ENCODE measurements around the gene ZNF787. TPM values are rescaled to one million over a fixed set of nuclear protein-coding genes. Genes with fewer than 3 reads are reported as not detected.

The ZNF787 gene
- polyA plus RNA-seq, 3 donors, result 1.2 to 16.2 (median 1.8) TPM

DNA sequence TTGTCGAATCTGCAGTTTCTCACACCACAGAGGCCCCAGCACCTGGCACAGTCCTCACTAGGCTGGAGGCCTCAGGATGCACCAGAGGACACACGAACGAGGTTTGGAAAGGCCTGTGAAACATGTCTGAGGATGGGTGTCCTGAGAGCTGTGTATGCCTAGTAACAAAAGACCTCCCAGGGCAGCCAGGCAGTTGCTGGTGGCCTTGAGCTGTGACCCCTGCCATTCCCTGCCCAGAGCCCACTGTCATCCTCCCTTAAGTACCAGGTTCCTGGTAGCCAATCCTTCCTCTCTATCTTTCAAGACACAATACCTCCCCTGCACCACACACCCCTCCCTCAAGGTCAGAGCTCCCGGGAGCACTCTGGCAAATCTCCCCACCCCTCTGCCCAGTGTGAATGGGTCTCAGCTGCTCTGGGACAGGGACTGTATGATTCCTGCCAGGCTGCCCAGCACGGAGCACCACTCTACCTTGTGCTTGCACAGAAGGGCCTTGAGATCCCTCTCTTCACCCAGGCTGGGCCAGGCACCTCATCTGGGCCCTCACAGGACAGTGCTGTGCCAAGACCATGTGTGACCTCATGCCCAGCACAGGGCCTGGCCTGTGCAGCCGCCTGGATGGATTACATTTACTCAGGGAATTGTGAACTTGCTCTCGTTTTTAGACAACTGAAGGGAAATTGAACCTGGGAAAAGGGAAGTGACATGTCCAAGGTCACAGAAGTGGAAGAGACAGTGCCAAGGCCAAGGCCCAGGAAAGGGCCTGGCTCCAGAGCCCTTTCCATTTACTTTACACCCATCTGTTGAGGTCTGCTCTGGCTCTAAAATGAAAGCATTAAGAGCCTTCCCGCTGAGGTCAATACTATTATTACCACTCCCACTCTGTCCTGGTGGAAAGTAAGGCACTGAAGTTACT lies 2.2 kb downstream of the ZNF787 start:
- H3K4me1 Mint-ChIP-seq, result peaks cover 55% of the 10 kb centered on the region
- H3K36me3 Mint-ChIP-seq, result peaks cover 15 to 38% of the 10 kb centered on the region in 2 donors
- peaks cover 0 to 3% (median 0%) of the 10 kb centered on the region in 7 donors for H3K9me3 Mint-ChIP-seq
- peak overlapping the region; percentile 95 to 96 for H3K27ac ChIP-seq (ENCODE audit: low read depth in 1 of 2, low read length in 2 of 2)
- WGBS (ENCODE audit: insufficient coverage), result 38% methylated on average over 3 of the region's 8 CpGs
- H3K27me3 Mint-ChIP-seq (ENCODE audit: low read depth in 3 of 3), result no peaks in the 10 kb centered on the region
- no peaks in the 10 kb centered on the region for H3K9me3 ChIP-seq (replicated peaks in 1 of 2; ENCODE audit: control insufficient read depth in 1 of 2, insufficient read depth in 1 of 2, low read length in 2 of 2)
- H3K79me2 ChIP-seq (ENCODE audit: insufficient read depth, low read length), result peaks cover 64% of the 10 kb centered on the region
- TF ChIP-seq, protein P1, sequence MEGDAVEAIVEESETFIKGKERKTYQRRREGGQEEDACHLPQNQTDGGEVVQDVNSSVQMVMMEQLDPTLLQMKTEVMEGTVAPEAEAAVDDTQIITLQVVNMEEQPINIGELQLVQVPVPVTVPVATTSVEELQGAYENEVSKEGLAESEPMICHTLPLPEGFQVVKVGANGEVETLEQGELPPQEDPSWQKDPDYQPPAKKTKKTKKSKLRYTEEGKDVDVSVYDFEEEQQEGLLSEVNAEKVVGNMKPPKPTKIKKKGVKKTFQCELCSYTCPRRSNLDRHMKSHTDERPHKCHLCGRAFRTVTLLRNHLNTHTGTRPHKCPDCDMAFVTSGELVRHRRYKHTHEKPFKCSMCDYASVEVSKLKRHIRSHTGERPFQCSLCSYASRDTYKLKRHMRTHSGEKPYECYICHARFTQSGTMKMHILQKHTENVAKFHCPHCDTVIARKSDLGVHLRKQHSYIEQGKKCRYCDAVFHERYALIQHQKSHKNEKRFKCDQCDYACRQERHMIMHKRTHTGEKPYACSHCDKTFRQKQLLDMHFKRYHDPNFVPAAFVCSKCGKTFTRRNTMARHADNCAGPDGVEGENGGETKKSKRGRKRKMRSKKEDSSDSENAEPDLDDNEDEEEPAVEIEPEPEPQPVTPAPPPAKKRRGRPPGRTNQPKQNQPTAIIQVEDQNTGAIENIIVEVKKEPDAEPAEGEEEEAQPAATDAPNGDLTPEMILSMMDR (IDR thresholded peaks at IDR 0.05), result no peak
- H3K36me3 ChIP-seq (replicated peaks in 1 of 2; ENCODE audit: control insufficient read depth in 1 of 2, insufficient read depth in 2 of 2, low read length in 2 of 2), result peaks cover 0 to 20% of the 10 kb centered on the region in 2 donors
- no peak overlapping the region for H2AFZ ChIP-seq (ENCODE audit: insufficient read depth, low read depth, low read length, poor library complexity, severe bottlenecking)
- H3K27ac Mint-ChIP-seq, result peak overlapping the region; percentile 93 to 98 (median 96)
- peak overlapping the region; percentile 92 for H3K9ac ChIP-seq (ENCODE audit: insufficient read depth, low read length, poor library complexity, severe bottlenecking)
- H3K4me2 ChIP-seq (replicated peaks; ENCODE audit: extremely low read depth, low read length, poor library complexity, severe bottlenecking), result peak overlapping the region; percentile 79
- peaks cover 63% of the 10 kb centered on the region for H4K20me1 ChIP-seq (ENCODE audit: insufficient read depth, low read length)
- H3K4me3 ChIP-seq (replicated peaks in 1 of 3; ENCODE audit: low read depth in 2 of 3, low read length in 3 of 3), result peak overlapping the region; percentile 48 to 80 (median 59)
- H3K4me1 ChIP-seq (ENCODE audit: control insufficient read depth in 1 of 2, insufficient read depth in 2 of 2, low read length in 2 of 2), result peaks cover 38 to 65% of the 10 kb centered on the region in 2 donors
- H3K27me3 ChIP-seq (ENCODE audit: control insufficient read depth in 2 of 2, insufficient read depth in 2 of 2, low read length in 2 of 2), result no peaks in the 10 kb centered on the region
- DNase-seq, result peak; percentile 21 to 36 (median 27)
- intact Hi-C loops (cut with micrococcal nuclease), result no loop called here
- H3K4me3 Mint-ChIP-seq, result peak overlapping the region; percentile 84 to 92

DNA sequence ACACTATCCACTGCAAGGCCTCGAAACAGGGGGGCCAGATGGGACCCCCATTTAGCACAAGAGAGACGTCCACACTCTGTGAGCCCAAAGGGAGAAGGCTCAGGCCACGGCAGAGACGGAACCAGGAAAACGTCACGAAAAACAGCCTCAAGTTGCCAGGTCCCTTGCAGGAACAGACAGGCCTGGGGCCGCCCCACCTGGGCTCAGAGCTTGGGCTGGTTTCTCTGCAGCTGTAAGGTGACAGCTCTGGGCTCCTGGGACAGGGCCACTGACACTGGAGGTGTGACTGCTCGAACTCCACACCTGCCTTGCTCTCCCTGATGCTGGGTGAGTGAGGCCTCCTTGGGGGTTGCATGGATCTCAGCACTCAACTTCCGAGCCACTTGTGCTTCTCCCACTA lies 3.2 kb downstream of the ZNF787 start:
- Mint-ChIP-seq H3K27me3 (ENCODE audit: low read depth in 3 of 3) (peaks cover 0 to under 1% (median 0%) of the 10 kb centered on the region in 3 donors), H3K36me3 (peaks cover 15 to 38% of the 10 kb centered on the region in 2 donors), H3K4me3 (no peak overlapping the region), H3K4me1 (peaks cover 65% of the 10 kb centered on the region), H3K27ac (peak overlapping the region in 3 of 7 donors; percentile 70 to 96 (median 96)), H3K9me3 (peaks cover 0 to 3% (median 0%) of the 10 kb centered on the region in 7 donors)
- Histone ChIP-seq H3K9ac (ENCODE audit: insufficient read depth, low read length, poor library complexity, severe bottlenecking) (no peak overlapping the region), H3K4me1 (ENCODE audit: control insufficient read depth in 1 of 2, insufficient read depth in 2 of 2, low read length in 2 of 2) (peaks cover 48 to 75% of the 10 kb centered on the region in 2 donors), H3K79me2 (ENCODE audit: insufficient read depth, low read length) (peaks cover 74% of the 10 kb centered on the region), H3K4me2 (replicated peaks; ENCODE audit: extremely low read depth, low read length, poor library complexity, severe bottlenecking) (no peak overlapping the region), H3K27ac (ENCODE audit: low read depth in 1 of 2, low read length in 2 of 2) (peak overlapping the region in 1 of 2 donors; percentile 95), H3K9me3 (replicated peaks in 1 of 2; ENCODE audit: control insufficient read depth in 1 of 2, insufficient read depth in 1 of 2, low read length in 2 of 2) (no peaks in the 10 kb centered on the region), H2AFZ (ENCODE audit: insufficient read depth, low read depth, low read length, poor library complexity, severe bottlenecking) (no peak overlapping the region), H4K20me1 (ENCODE audit: insufficient read depth, low read length) (peaks cover 73% of the 10 kb centered on the region), H3K4me3 (replicated peaks in 1 of 3; ENCODE audit: low read depth in 2 of 3, low read length in 3 of 3) (no peak overlapping the region), H3K36me3 (replicated peaks in 1 of 2; ENCODE audit: control insufficient read depth in 1 of 2, insufficient read depth in 2 of 2, low read length in 2 of 2) (peaks cover 0 to 20% of the 10 kb centered on the region in 2 donors), H3K27me3 (ENCODE audit: control insufficient read depth in 2 of 2, insufficient read depth in 2 of 2, low read length in 2 of 2) (no peaks in the 10 kb centered on the region)
- DNase-seq, result no peak
- intact Hi-C loops (cut with micrococcal nuclease), result no loop called here
- 89% methylated on average over 9 of the region's 9 CpGs for WGBS (ENCODE audit: insufficient coverage)
- TF ChIP-seq, protein P1 (IDR thresholded peaks at IDR 0.05), result no peak

Data from CD14-positive monocyte (primary cell).